Kidney epithelial cell (primary cell): Measurements from ENCODE around the gene PPP1R1A. TPM values are rescaled to one million over a fixed set of nuclear protein-coding genes. Genes with fewer than 3 reads are reported as not detected.

Experiments used
- DNase-seq: peaks from one replicate; pipeline ENCODE4 v3.0.0-alpha.2; 2010; ENCODE audit warnings: low read depth
- H3K27me3 ChIP-seq: 2 replicates; pipeline ENCODE4 v1.6.0; 2011; ENCODE audit warnings: low read length; ENCODE audit not compliant: control insufficient read depth, insufficient read depth
- H3K36me3 ChIP-seq: 2 replicates; pipeline ENCODE4 v1.5.1; 2011; ENCODE audit warnings: low read length; ENCODE audit not compliant: control insufficient read depth, insufficient read depth
- H3K4me3 ChIP-seq: 2 replicates; pipeline ENCODE4 v1.5.1; 2011; ENCODE audit warnings: low read depth, mild to moderate bottlenecking, control low read depth, low read length
- total RNA-seq: library from RNA; depleted of rRNA; stranded (reverse); fragments of >200 nt; gene quantifications from 2 replicates; pipeline ENCODE4 v1.2.3, GENCODE V29; 2015
- TF ChIP-seq, protein P1 (sequence below): IDR thresholded peaks from 2 replicates; pipeline ENCODE4 v1.5.1; 2011; ENCODE audit warnings: mild to moderate bottlenecking, moderate library complexity, low read length, control low read depth, inconsistent platforms; ENCODE audit not compliant: insufficient read depth, poor library complexity, severe bottlenecking

PPP1R1A gene
- total RNA-seq, 1 donor from 2014 or later = 2.4 TPM

DNA sequence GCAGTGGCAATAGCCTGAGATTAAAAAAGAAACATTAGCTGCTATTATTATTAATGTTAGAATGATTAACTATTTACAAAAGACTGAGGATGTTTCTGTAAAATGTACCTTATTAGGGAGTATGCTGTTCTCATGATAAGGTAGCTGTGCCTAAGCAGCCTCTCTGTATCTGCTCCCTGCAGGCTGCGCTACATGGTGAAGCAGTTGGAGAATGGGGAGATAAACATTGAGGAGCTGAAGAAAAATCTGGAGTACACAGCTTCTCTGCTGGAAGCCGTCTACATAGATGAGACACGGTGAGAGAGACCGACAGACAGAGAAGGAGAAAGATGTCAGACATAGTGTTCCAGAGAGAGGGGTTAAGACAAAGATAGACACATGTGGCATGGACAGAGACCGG lies 21.7 kb downstream of the PPP1R1A start:
- peaks cover 9% of the 10 kb centered on the region for H3K27me3 ChIP-seq
- TF ChIP-seq, protein P1, sequence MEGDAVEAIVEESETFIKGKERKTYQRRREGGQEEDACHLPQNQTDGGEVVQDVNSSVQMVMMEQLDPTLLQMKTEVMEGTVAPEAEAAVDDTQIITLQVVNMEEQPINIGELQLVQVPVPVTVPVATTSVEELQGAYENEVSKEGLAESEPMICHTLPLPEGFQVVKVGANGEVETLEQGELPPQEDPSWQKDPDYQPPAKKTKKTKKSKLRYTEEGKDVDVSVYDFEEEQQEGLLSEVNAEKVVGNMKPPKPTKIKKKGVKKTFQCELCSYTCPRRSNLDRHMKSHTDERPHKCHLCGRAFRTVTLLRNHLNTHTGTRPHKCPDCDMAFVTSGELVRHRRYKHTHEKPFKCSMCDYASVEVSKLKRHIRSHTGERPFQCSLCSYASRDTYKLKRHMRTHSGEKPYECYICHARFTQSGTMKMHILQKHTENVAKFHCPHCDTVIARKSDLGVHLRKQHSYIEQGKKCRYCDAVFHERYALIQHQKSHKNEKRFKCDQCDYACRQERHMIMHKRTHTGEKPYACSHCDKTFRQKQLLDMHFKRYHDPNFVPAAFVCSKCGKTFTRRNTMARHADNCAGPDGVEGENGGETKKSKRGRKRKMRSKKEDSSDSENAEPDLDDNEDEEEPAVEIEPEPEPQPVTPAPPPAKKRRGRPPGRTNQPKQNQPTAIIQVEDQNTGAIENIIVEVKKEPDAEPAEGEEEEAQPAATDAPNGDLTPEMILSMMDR = no peak
- no peaks in the 10 kb centered on the region for H3K36me3 ChIP-seq
- DNase-seq = no peak
- H3K4me3 ChIP-seq = no peak overlapping the region

DNA sequence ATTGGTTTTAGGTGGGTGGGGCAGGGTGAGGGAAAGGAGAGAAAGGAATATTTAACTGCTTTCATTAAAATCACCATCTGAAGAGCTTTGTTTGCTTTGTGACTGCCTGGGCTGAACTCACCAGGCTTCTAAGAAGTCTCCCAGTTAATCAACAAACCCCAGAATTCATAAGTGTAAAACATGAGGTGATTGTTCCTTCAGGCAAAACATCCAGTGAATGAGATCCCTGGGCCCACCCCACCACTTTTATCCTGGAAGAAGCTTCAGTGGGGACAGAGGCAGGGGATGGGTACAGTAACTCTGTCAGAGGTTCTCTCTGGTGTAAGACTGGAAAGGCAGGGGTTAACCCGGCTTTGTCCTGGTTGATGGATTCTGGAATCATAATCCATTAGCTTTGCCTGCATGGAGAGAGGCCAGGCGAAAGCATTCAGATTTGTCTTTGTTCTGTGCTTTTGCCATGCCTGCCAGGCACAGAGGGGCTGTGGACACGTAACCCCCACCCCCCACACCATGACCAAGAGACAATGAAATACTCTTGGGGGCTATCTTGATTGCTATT lies 22.4 kb downstream of the PPP1R1A start:
- no peak overlapping the region for H3K4me3 ChIP-seq
- DNase-seq = no peak
- no peaks in the 10 kb centered on the region for H3K36me3 ChIP-seq
- peaks cover 9% of the 10 kb centered on the region for H3K27me3 ChIP-seq
- TF ChIP-seq, protein P1 = no peak

- TF ChIP-seq, protein P1 = no peak
- Histone ChIP-seq H3K36me3 (no peaks in the 10 kb centered on the region), H3K4me3 (no peak overlapping the region), H3K27me3 (peaks cover 7% of the 10 kb centered on the region)
- DNase-seq = no peak
These were observed 23.0 kb downstream of the PPP1R1A start for GRCh38 chr12:54565310-54565985.

DNA sequence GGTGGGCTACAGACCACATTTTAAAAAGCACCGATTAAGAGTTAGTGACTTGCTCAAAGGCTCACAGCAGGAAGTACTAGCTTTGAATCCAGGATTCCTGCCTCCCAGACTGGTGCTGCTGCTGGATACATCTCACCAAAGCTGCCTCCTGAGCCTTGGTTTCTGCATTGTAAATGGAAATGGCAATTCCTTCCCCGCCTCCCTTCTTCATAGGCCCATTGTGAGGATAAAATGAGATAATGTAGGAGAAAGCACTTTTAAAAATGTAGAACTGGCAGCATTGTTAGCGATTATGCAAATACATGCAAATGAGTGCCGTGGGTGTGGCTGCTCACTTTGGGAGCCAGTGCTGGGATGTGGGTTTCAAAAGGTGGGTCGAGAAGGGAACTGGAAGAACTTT lies 23.7 kb downstream of the PPP1R1A start:
- TF ChIP-seq, protein P1 = no peak
- peaks cover 4% of the 10 kb centered on the region for H3K27me3 ChIP-seq
- H3K36me3 ChIP-seq = no peaks in the 10 kb centered on the region
- no peak overlapping the region for H3K4me3 ChIP-seq
- no peak for DNase-seq

DNA sequence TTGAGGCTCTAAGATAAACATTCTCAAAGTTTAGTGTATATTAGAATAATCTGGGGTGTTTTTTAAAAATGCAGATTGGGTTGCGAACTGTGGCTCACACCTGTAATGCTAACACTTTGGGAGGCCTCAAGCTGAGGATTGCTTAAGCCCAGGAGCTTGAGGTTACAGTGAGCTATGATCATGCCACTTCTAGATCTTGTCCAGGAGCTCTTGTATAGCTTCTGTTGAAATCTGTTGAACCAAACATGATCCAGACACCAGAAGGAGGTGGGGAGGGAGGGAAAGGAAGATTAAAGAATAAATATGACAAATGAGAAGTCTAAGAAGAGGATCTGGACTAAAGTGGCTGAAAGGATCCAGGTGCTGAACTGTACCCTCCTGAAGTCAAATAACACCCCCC lies 24.7 kb downstream of the PPP1R1A start:
- TF ChIP-seq, protein P1 = no peak
- Histone ChIP-seq H3K4me3 (no peak overlapping the region), H3K36me3 (no peaks in the 10 kb centered on the region), H3K27me3 (peaks cover 4% of the 10 kb centered on the region)
- DNase-seq = no peak
